ENCODE measurements around the gene CGA.

CGA gene

DNA sequence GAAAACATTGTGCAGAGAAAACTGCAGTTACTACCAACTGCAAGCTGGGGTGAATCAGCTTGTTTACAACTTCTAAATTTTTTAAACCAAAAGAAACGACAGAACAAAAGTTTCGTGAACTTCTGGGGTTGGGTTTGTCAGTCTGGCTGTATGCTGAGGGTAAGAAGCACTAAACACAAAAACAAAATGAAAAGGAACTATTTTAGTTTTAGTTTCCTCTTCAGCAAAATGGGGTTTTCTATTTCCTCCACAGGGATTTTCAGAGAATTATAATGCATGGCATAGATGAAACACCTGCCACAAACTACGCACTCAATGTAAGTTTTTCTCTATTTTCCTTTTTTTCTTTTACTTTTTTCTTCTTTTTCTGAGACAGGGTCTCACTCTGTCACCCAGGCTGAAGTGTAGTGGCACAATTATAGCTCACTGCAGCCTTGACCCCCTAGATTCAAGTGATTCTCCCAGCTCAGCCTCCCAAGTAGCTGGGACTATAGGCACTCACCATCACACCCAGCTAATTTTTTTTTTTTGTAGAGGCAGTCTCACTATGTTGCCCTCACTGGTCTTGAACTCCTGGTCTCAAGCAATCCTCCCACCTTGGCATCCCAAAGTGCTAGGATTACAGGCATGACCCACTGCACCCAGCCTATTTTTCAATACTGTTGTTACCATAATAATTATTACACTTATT is 40.6 kb downstream of the CGA start:
- Histone ChIP-seq H3K36me3 (ENCODE audit: control insufficient read depth, insufficient read depth, low read length, severe bottlenecking) (no peaks in the 10 kb centered on the region), H3K9ac (ENCODE audit: low read length) (no peak overlapping the region), H3K27me3 (replicated peaks; ENCODE audit: control insufficient read depth, insufficient read depth, low read length) (no peaks in the 10 kb centered on the region), H3K4me1 (ENCODE audit: control insufficient read depth, insufficient read depth, low read length) (no peaks in the 10 kb centered on the region), H3K4me3 (ENCODE audit: low read length) (no peak overlapping the region), H3K9me3 (ENCODE audit: control insufficient read depth, low read length) (no peaks in the 10 kb centered on the region)
- DNase-seq (ENCODE audit: low read depth), result no peak

DNA sequence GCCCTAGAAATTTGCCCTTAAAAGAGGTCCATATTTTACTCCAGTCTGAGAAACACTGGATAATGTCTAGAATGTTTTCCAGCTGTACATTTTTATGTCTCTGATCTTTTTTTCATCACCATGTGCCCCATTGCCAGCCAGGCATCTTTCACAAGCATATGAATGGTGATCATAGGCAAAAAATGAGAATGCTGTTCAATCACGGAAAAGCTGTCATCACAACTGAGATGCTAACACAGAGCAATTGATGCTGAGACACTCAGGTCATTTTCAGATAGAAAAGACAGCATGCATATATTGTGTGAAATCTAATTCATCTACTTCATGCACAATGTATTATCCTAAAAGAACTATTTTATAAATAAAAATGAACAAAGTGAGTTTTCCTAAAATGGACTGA is 41.6 kb downstream of the CGA start:
- Histone ChIP-seq H3K9me3 (ENCODE audit: control insufficient read depth, low read length) (no peaks in the 10 kb centered on the region), H3K36me3 (ENCODE audit: control insufficient read depth, insufficient read depth, low read length, severe bottlenecking) (no peaks in the 10 kb centered on the region), H3K9ac (ENCODE audit: low read length) (no peak overlapping the region), H3K4me3 (ENCODE audit: low read length) (no peak overlapping the region), H3K4me1 (ENCODE audit: control insufficient read depth, insufficient read depth, low read length) (no peaks in the 10 kb centered on the region), H3K27me3 (replicated peaks; ENCODE audit: control insufficient read depth, insufficient read depth, low read length) (no peaks in the 10 kb centered on the region)
- DNase-seq (ENCODE audit: low read depth), result no peak

DNA sequence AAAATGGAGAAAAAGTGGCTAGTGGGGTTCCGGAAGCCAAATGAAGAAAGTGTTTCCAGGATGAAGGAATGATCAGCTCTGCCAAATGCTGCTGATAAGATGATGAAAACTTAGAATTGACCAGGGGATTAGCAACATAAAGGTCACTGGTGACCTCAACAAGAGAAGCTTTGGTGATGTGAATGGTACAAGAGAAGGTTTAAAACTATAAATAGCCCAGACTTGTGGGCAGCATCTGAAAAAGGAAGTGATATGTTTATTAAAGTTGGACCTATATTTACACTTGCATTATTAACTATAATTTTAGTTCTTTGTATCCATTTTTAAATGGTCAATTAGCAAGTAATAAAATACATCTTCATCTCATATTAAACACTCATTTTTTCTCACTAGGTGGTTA is 45.1 kb downstream of the CGA start:
- H3K9ac ChIP-seq (ENCODE audit: low read length), result no peak overlapping the region
- peaks cover 7% of the 10 kb centered on the region for H3K27me3 ChIP-seq (replicated peaks; ENCODE audit: control insufficient read depth, insufficient read depth, low read length)
- no peak overlapping the region for H3K4me3 ChIP-seq (ENCODE audit: low read length)
- no peak for DNase-seq (ENCODE audit: low read depth)
- H3K9me3 ChIP-seq (ENCODE audit: control insufficient read depth, low read length), result no peaks in the 10 kb centered on the region
- no peaks in the 10 kb centered on the region for H3K4me1 ChIP-seq (ENCODE audit: control insufficient read depth, insufficient read depth, low read length)
- no peaks in the 10 kb centered on the region for H3K36me3 ChIP-seq (ENCODE audit: control insufficient read depth, insufficient read depth, low read length, severe bottlenecking)

DNA sequence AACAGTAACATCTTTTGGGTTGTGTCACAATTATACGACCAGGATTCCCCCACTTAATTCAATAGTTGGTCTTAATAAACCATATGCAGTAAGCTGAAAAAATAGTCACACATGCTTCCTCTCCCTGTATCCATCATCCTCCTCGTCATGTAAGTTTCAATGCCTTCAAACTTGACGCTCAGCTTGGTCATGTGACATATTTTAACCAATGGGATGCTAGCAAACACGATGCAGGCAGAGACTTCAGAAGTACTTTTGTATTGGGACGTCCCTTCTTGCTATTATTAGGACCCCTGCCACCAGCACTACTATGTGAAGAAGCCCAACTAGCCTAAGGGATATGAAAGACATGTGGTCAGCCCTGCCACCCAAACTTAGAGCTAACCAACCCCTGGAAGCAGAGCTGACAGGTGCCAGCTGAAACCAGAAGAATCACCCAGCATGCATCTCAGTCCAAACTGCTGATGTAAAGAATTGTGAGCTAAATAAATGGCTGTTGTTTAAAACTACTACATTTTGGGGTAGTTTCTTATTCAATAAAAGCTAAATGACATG is 49.3 kb downstream of the CGA start:
- Histone ChIP-seq H3K27me3 (replicated peaks; ENCODE audit: control insufficient read depth, insufficient read depth, low read length) (peaks cover 7% of the 10 kb centered on the region), H3K36me3 (ENCODE audit: control insufficient read depth, insufficient read depth, low read length, severe bottlenecking) (no peaks in the 10 kb centered on the region), H3K4me1 (ENCODE audit: control insufficient read depth, insufficient read depth, low read length) (no peaks in the 10 kb centered on the region), H3K9me3 (ENCODE audit: control insufficient read depth, low read length) (no peaks in the 10 kb centered on the region), H3K4me3 (ENCODE audit: low read length) (no peak overlapping the region), H3K9ac (ENCODE audit: low read length) (no peak overlapping the region)
- no peak for DNase-seq (ENCODE audit: low read depth)

DNA sequence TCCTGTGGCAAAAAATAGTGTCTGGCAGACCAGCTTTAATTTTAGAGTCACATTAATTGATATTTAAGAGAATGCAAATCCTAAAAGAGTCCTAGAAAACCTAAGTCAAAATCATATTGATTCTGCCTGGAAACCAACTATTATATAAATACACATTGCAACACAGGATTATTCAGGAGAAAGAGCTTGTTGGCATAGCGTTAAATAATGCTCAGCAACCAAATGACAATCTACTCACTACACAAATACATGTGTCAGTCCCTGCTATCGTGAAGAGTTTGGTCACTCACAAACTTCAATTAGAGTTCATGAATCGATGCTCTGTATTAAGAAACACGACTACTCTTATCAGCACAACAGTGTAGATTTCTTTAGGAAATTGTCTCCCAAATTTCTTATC is 54.2 kb downstream of the CGA start:
- H3K9ac ChIP-seq (ENCODE audit: low read length), result no peak overlapping the region
- H3K9me3 ChIP-seq (ENCODE audit: control insufficient read depth, low read length), result no peaks in the 10 kb centered on the region

More for the DNA sequence above, 54.2 kb downstream of the CGA start:
- H3K4me1 ChIP-seq (ENCODE audit: control insufficient read depth, insufficient read depth, low read length), result no peaks in the 10 kb centered on the region
- no peak for DNase-seq (ENCODE audit: low read depth)
- H3K4me3 ChIP-seq (ENCODE audit: low read length), result no peak overlapping the region
- H3K27me3 ChIP-seq (replicated peaks; ENCODE audit: control insufficient read depth, insufficient read depth, low read length), result no peaks in the 10 kb centered on the region
- no peaks in the 10 kb centered on the region for H3K36me3 ChIP-seq (ENCODE audit: control insufficient read depth, insufficient read depth, low read length, severe bottlenecking)

Measured in adipocyte (in vitro differentiated cells).